Common myeloid progenitor, CD34-positive (primary cell): Measurements from ENCODE around the gene FLNC.

Experiments
- CTCF ChIA-PET: fragments of 350-600 bp; sonication (Branson Sonifier 250); formaldehyde crosslinking; loops from one replicate; lab custom pipeline; 2021; ENCODE audit warnings: antibody characterized with exemption; lab: Charles Lee
- POLR2A ChIA-PET: fragments of 350-600 bp; sonication (Branson Sonifier 250); formaldehyde crosslinking; loops from one replicate; lab custom pipeline; 2021; ENCODE audit warnings: antibody characterized with exemption; lab: Charles Lee
- DNase-seq, 3 donors: peaks; one replicate each; pipeline versions ENCODE4 v3.0.0 to v3.0.0-alpha.2; 2013
- H3K27ac ChIP-seq, 2 experiments: 1 replicate in 1 of 2; 2 replicates in 1 of 2; pipeline ENCODE4 v1.7.0; 2013; ENCODE audit warnings: inconsistent platforms in 2 of 2, low read length in 2 of 2, mild to moderate bottlenecking in 2 of 2, low read depth in 1 of 2, moderate library complexity in 1 of 2; ENCODE audit not compliant: severe bottlenecking in 2 of 2, insufficient read depth in 1 of 2, poor library complexity in 1 of 2
- H3K27me3 ChIP-seq, 5 experiments: replicated peaks in 2 of 5; 1 replicate in 3 of 5; 2 replicates in 2 of 5; pipeline versions ENCODE4 v1.6.1 to v1.7.0; 2013; ENCODE audit warnings: low read length in 4 of 5, mild to moderate bottlenecking in 2 of 5, moderate library complexity in 2 of 5, inconsistent platforms in 1 of 5; ENCODE audit not compliant: insufficient read depth in 5 of 5, control insufficient read depth in 4 of 5
- H3K36me3 ChIP-seq, 4 experiments: 1 replicate in 2 of 4; 2 replicates in 2 of 4; pipeline versions ENCODE4 v1.6.1 to v1.7.0; 2013; ENCODE audit warnings: low read length in 3 of 4, control low read depth in 1 of 4, mild to moderate bottlenecking in 1 of 4; ENCODE audit not compliant: control insufficient read depth in 4 of 4, insufficient read depth in 4 of 4
- H3K4me1 ChIP-seq, 4 experiments: 1 replicate in 3 of 4; 2 replicates in 1 of 4; pipeline versions ENCODE4 v1.6.1 to v1.7.1; 2013; ENCODE audit warnings: low read length in 3 of 4, mild to moderate bottlenecking in 3 of 4, control low read depth in 1 of 4, inconsistent platforms in 1 of 4, moderate library complexity in 1 of 4; ENCODE audit not compliant: control insufficient read depth in 4 of 4, insufficient read depth in 4 of 4; ENCODE audit errors: control extremely low read depth in 1 of 4
- H3K4me3 ChIP-seq, 7 experiments: 1 replicate in 4 of 7; 2 replicates in 3 of 7; pipeline versions ENCODE4 v1.5.1 to v1.7.0; 2013; ENCODE audit warnings: mild to moderate bottlenecking in 7 of 7, low read length in 6 of 7, moderate library complexity in 6 of 7, inconsistent platforms in 2 of 7, low read depth in 2 of 7, control low read depth in 1 of 7; ENCODE audit not compliant: insufficient read depth in 4 of 7, control insufficient read depth in 1 of 7; ENCODE audit errors: extremely low read depth in 1 of 7
- H3K9me3 ChIP-seq, 5 experiments: 1 replicate in 4 of 5; 2 replicates in 1 of 5; pipeline versions ENCODE4 v1.6.1 to v1.7.1; 2013; ENCODE audit warnings: low read length in 4 of 5, mild to moderate bottlenecking in 2 of 5, inconsistent platforms in 1 of 5, low read depth in 1 of 5, moderate library complexity in 1 of 5; ENCODE audit not compliant: control insufficient read depth in 4 of 5, insufficient read depth in 2 of 5; ENCODE audit errors: control extremely low read depth in 1 of 5
- WGBS: methylation state at CpG from one replicate; pipeline ENCODE4 v1.1.5; 2013; ENCODE audit not compliant: insufficient coverage; 5-methylcytosine and 5-hydroxymethylcytosine counted together

FLNC gene

DNA sequence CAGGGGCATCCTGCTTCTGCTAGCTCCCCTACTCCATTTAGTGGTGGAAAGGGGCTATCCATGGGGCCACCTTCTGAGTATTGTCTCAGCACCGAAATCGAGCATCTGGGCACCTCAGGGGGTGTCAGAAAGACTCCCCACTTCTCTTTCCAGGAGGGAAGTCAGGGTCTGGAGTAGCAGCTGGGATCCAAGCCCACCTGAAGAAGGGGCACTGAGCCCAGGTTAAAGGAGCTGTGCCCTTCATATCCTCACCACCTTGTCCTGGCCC lies 2.6 kb downstream of the FLNC start:
- Histone ChIP-seq H3K27me3 (peaks cover 0 to 27% (median 2%) of the 10 kb centered on the region in 5 experiments), H3K36me3 (no peaks in the 10 kb centered on the region), H3K27ac (peak overlapping the region in 1 of 2 experiments; percentile 74), H3K4me1 (peaks cover 0 to 45% (median 44%) of the 10 kb centered on the region in 4 experiments), H3K4me3 (peak overlapping the region in 2 of 7 experiments; percentile 50 to 59), H3K9me3 (no peaks in the 10 kb centered on the region)
- POLR2A ChIA-PET: interaction anchor here (0.7 kb wide), 1 partner anchor 9 kb away, joined by 3 read pairs; no protein-coding TSS in a partner anchor
- no peak for DNase-seq
- CTCF ChIA-PET: interaction anchor here (0.9 to 3.6 kb wide), 10 partner anchors 10 to 50 kb away, joined by 3 to 28 read pairs (median 3); no protein-coding TSS in a partner anchor
- 31% methylated on average over 2 of the region's 2 CpGs for WGBS

DNA sequence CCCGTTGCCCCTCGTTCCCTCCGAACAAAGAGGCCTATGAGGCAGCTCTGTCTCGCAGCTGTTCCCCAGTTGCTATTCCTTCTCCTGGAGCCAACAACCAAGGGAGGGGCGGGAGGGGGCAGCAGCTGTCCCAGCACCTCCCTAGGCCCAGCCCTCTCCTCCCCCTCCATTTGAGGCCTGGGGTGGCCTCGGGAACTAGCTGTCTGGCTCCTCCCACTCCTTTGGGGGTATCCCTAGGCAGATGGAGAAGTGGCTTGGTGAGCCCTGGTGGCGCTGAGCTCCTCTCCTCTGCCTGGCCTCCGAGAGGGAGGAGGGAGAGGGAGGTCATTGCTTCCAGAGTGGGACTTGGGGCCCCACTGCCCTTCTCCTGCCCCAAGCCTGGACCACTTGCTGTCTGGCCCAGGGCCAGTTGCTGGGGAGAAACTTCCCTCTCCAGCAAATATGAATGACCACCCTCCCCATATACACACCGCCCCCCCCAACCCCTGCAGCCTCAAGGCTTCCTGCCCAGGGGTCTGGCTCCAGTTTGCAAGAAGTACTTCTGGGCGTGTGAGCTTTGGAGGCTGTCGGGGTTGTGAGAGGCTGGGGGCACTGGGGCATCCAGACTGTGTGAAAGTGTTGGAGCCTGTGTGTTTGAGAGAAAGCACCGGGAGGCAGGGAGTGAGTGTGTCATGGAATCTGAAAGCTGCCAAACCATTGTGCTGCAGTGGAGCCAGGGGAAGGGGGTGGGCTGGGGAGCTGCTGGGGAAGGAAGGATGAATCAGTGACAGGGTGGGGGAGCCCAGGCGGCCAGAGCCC lies 3.1 kb downstream of the FLNC start:
- ChIA-PET POLR2A (interaction anchor here (0.7 kb wide), 1 partner anchor 9 kb away, joined by 3 read pairs; no protein-coding TSS in a partner anchor), CTCF (interaction anchor here (0.7 to 3.6 kb wide), 11 partner anchors 9 to 50 kb away, joined by 3 to 28 read pairs (median 3); no protein-coding TSS in a partner anchor)
- Histone ChIP-seq H3K36me3 (no peaks in the 10 kb centered on the region), H3K4me1 (peaks cover 0 to 45% (median 44%) of the 10 kb centered on the region in 4 experiments), H3K4me3 (no peak overlapping the region), H3K27me3 (peaks cover 0 to 24% (median 2%) of the 10 kb centered on the region in 5 experiments), H3K9me3 (no peaks in the 10 kb centered on the region), H3K27ac (peak overlapping the region in 1 of 2 experiments; percentile 74)
- peak in 2 of 3 donors; percentile 60 to 66 for DNase-seq
- 30% methylated on average over 5 of the region's 13 CpGs for WGBS

- H3K27me3 ChIP-seq: peaks cover 0 to 19% (median 2%) of the 10 kb centered on the region in 5 experiments
- DNase-seq: no peak
- H3K4me3 ChIP-seq: no peak overlapping the region
- ChIA-PET POLR2A (no interaction called here), CTCF (interaction anchor here (0.7 to 3.6 kb wide), 5 partner anchors 9 to 26 kb away, joined by 4 to 28 read pairs (median 5); no protein-coding TSS in a partner anchor)
- 80% methylated on average over 2 of the region's 4 CpGs for WGBS
- H3K27ac ChIP-seq: no peak overlapping the region
- H3K36me3 ChIP-seq: no peaks in the 10 kb centered on the region
- peaks cover 0 to 45% (median 44%) of the 10 kb centered on the region in 4 experiments for H3K4me1 ChIP-seq
- H3K9me3 ChIP-seq: no peaks in the 10 kb centered on the region
Measured at GRCh38 chr7:128833946-128834325, 3.7 kb downstream of the FLNC start.

DNA sequence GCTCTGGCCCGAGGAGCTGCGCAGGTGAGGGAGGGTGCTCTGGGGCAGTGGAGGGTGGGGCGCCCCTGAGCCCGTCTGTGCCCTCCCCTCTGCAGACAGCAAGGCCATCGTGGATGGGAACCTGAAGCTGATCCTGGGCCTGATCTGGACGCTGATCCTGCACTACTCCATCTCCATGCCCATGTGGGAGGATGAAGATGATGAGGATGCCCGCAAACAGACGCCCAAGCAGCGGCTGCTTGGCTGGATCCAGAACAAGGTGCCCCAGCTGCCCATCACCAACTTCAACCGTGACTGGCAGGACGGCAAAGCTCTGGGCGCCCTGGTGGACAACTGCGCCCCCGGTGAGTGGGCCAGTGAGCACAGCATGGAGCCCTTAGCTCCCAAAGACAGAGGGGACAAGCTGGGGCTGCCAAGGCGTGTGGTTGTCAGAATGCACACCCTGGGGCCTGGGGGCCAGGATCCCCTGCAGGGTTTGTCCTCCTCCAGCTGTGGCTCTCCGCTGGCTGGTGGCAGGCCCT lies 5.1 kb downstream of the FLNC start:
- POLR2A ChIA-PET: no interaction called here
- H3K27ac ChIP-seq: no peak overlapping the region
- 97% methylated on average over 13 of the region's 16 CpGs for WGBS
- H3K9me3 ChIP-seq: no peaks in the 10 kb centered on the region
- H3K36me3 ChIP-seq: no peaks in the 10 kb centered on the region
- DNase-seq: no peak
- H3K4me3 ChIP-seq: no peak overlapping the region
- peaks cover 0 to 36% (median 34%) of the 10 kb centered on the region in 4 experiments for H3K4me1 ChIP-seq
- CTCF ChIA-PET: interaction anchor here (0.8 to 2.0 kb wide), 5 partner anchors 17 to 46 kb away, joined by 3 to 5 read pairs (median 4); no protein-coding TSS in a partner anchor
- peaks cover 0 to 9% (median 0%) of the 10 kb centered on the region in 5 experiments for H3K27me3 ChIP-seq

- H3K36me3 ChIP-seq: no peaks in the 10 kb centered on the region
- peaks cover 0 to 2% (median 0%) of the 10 kb centered on the region in 5 experiments for H3K27me3 ChIP-seq
- 96% methylated on average over 12 of the region's 14 CpGs for WGBS
- H3K9me3 ChIP-seq: no peaks in the 10 kb centered on the region
- ChIA-PET POLR2A (no interaction called here), CTCF (interaction anchor here (0.6 to 2.0 kb wide), 5 partner anchors 13 to 152 kb away, joined by 3 to 5 read pairs (median 4); no protein-coding TSS in a partner anchor)
- DNase-seq: no peak
- peaks cover 0 to 29% (median 27%) of the 10 kb centered on the region in 4 experiments for H3K4me1 ChIP-seq
- H3K4me3 ChIP-seq: no peak overlapping the region
- H3K27ac ChIP-seq: no peak overlapping the region
Measured at GRCh38 chr7:128835790-128836641, 5.8 kb downstream of the FLNC start.

DNA sequence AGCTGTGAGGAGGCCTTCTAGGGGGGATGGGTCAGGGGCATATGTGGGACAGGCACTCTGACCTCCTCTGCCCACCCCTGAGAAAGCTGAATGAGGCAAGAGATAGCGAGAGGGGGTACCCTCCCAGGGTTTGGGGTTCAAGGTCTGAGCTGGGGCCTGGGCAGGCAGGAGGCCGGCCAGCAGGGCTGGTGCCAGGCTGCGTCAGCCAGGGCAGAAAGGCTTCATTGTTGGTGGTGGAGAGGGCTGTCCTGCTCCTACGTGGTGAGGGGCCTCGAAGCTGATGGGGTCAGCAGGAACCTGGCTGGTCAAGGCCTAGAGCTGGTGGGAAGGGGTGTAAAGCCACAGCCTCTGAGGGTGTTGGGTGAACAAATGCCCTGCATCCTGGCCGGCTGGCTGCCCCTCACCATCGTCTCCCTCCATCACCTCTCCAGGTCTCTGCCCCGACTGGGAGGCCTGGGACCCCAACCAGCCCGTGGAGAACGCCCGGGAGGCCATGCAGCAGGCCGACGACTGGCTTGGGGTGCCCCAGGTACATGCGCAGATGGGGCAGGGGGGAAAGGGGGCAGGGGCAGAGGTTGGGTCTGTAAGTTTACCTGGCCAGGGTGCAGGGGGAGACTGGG lies 6.6 kb downstream of the FLNC start:
- H3K36me3 ChIP-seq: no peaks in the 10 kb centered on the region
- CTCF ChIA-PET: interaction anchor here (0.6 to 1.6 kb wide), 3 partner anchors 14 to 152 kb away, joined by 3 to 4 read pairs (median 4); no protein-coding TSS in a partner anchor
- no peak for DNase-seq

More for the DNA sequence above, 6.6 kb downstream of the FLNC start:
- Histone ChIP-seq H3K27ac (no peak overlapping the region), H3K9me3 (no peaks in the 10 kb centered on the region), H3K27me3 (no peaks in the 10 kb centered on the region), H3K4me1 (peaks cover 0 to 21% (median 19%) of the 10 kb centered on the region in 4 experiments), H3K4me3 (no peak overlapping the region)
- WGBS: 100% methylated on average over 3 of the region's 14 CpGs
- POLR2A ChIA-PET: no interaction called here
